HG02798 (cell line): ENCODE results near the gene PTPN11.
"Not testable (repeated sequence)": the region's sequence is repeated elsewhere in the genome, so short reads cannot be mapped to it uniquely, and the experiment has no call there.

Source experiments
- ATAC-seq: cut with Tn5 transposase; IDR thresholded peaks from one replicate; pipeline ENCODE4 v1.9.1; 2021; ENCODE audit warnings: mild to moderate bottlenecking; ENCODE audit not compliant: unreplicated experiment, poor library complexity

Gene PTPN11

GRCh38 chr12:112503512-112503911 is 84.8 kb downstream of the PTPN11 start:
- ATAC-seq = no peak

GRCh38 chr12:112506513-112507166 is 87.9 kb downstream of the PTPN11 start:
- ATAC-seq = no peak

GRCh38 chr12:112513471-112513870 is 94.7 kb downstream of the PTPN11 start:
- ATAC-seq = no peak

- ATAC-seq = no peak
Measured at GRCh38 chr12:112514456-112514855, 95.7 kb downstream of the PTPN11 start.

GRCh38 chr12:112514926-112515642 is 96.3 kb downstream of the PTPN11 start:
- no peak for ATAC-seq

GRCh38 chr12:112515868-112516267 is 97.1 kb downstream of the PTPN11 start:
- ATAC-seq = no peak

GRCh38 chr12:112517730-112518364 is 99.1 kb downstream of the PTPN11 start:
- ATAC-seq = no peak

- no peak for ATAC-seq
Measured at GRCh38 chr12:112518365-112518735, 99.6 kb downstream of the PTPN11 start.

- not testable (repeated sequence) for ATAC-seq
Measured at GRCh38 chr12:112519841-112520340, 101.1 kb downstream of the PTPN11 start.

GRCh38 chr12:112523856-112524255 is 105.1 kb downstream of the PTPN11 start:
- ATAC-seq = no peak

GRCh38 chr12:112524269-112524668 is 105.5 kb downstream of the PTPN11 start:
- no peak for ATAC-seq

- ATAC-seq = no peak
Measured at GRCh38 chr12:112524676-112525425, 106.1 kb downstream of the PTPN11 start.

- no peak for ATAC-seq
Measured at GRCh38 chr12:112525426-112525809, 106.7 kb downstream of the PTPN11 start.

- no peak for ATAC-seq
Measured at GRCh38 chr12:112527082-112527481, 108.3 kb downstream of the PTPN11 start.

- no peak for ATAC-seq
Measured at GRCh38 chr12:112527501-112527900, 108.8 kb downstream of the PTPN11 start.

- no peak for ATAC-seq
Measured at GRCh38 chr12:112528521-112528920, 109.8 kb downstream of the PTPN11 start.

- no peak for ATAC-seq
Measured at GRCh38 chr12:112530941-112531340, 112.2 kb downstream of the PTPN11 start.

GRCh38 chr12:112532106-112532505 is 113.4 kb downstream of the PTPN11 start:
- ATAC-seq = no peak

- ATAC-seq = no peak
Measured at GRCh38 chr12:112533528-112533927, 114.8 kb downstream of the PTPN11 start.

GRCh38 chr12:112535017-112535416 is 116.3 kb downstream of the PTPN11 start:
- no peak for ATAC-seq
